Type B pancreatic cell (in vitro differentiated cells): ENCODE data around the gene MED15. TPM values are rescaled to one million over a fixed set of nuclear protein-coding genes. Genes with fewer than 3 reads are reported as not detected.

Experiments used
- DNase-seq: peaks from one replicate; pipeline ENCODE4 v3.0.0; 2021; ENCODE audit warnings: mixed read lengths; ENCODE audit not compliant: unreplicated experiment; ENCODE audit errors: extremely low spot score
- H3K27ac Mint-ChIP-seq: 2 replicates; pipeline ENCODE4 v1.8.0; 2021; ENCODE audit warnings: mild to moderate bottlenecking, mixed read lengths
- H3K27me3 Mint-ChIP-seq: 2 replicates; pipeline ENCODE4 v1.8.0; 2021; ENCODE audit warnings: mixed read lengths
- H3K36me3 Mint-ChIP-seq: 2 replicates; pipeline ENCODE4 v1.8.0; 2021; ENCODE audit warnings: mixed read lengths
- H3K4me1 Mint-ChIP-seq: one replicate; pipeline ENCODE4 v1.8.0; 2021; ENCODE audit warnings: mixed read lengths; ENCODE audit not compliant: unreplicated experiment
- H3K4me3 Mint-ChIP-seq: 2 replicates; pipeline ENCODE4 v1.8.0; 2021; ENCODE audit warnings: mild to moderate bottlenecking, mixed read lengths
- H3K9me3 Mint-ChIP-seq: 2 replicates; pipeline ENCODE4 v1.8.0; 2021; ENCODE audit warnings: mixed read lengths
- total RNA-seq: library from RNA; stranded (reverse); gene quantifications from 2 replicates; pipeline ENCODE4 v1.2.1, GENCODE V29; 2021; ENCODE audit warnings: low replicate concordance
- TF ChIP-seq, protein P1 (sequence below): fragments of 200-600 bp; sonication (generic); conservative IDR thresholded peaks from 2 replicates; pipeline ENCODE4 v1.5.0; 2021; ENCODE audit warnings: antibody characterized with exemption, mild to moderate bottlenecking

The MED15 gene
- total RNA-seq, 1 donor from 2014 or later: 90.8 TPM

DNA sequence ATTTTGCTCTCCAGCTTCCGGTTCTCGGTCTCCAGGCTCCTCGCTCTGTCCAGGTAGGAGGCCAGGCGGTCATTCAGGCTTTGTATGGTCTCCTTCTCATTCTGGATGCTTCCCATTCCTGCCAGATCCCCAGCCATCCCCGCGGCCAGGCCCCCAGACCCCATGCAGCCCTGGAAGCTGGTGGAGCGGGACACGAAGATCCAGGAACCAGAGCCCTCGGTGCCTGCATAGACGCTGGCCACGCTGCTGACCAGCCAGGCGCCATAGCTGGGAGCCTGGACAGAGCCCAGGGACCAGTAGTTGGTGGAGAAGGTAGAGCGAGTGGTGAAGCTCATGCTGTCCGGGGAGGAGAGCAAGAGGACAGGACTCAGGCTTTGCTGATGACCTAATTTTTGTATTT lies 23.6 kb upstream of the MED15 start:
- DNase-seq: no peak
- TF ChIP-seq, protein P1, sequence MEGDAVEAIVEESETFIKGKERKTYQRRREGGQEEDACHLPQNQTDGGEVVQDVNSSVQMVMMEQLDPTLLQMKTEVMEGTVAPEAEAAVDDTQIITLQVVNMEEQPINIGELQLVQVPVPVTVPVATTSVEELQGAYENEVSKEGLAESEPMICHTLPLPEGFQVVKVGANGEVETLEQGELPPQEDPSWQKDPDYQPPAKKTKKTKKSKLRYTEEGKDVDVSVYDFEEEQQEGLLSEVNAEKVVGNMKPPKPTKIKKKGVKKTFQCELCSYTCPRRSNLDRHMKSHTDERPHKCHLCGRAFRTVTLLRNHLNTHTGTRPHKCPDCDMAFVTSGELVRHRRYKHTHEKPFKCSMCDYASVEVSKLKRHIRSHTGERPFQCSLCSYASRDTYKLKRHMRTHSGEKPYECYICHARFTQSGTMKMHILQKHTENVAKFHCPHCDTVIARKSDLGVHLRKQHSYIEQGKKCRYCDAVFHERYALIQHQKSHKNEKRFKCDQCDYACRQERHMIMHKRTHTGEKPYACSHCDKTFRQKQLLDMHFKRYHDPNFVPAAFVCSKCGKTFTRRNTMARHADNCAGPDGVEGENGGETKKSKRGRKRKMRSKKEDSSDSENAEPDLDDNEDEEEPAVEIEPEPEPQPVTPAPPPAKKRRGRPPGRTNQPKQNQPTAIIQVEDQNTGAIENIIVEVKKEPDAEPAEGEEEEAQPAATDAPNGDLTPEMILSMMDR: no peak
- H3K27ac Mint-ChIP-seq: no peak overlapping the region
- no peaks in the 10 kb centered on the region for H3K27me3 Mint-ChIP-seq
- peaks cover 13% of the 10 kb centered on the region for H3K9me3 Mint-ChIP-seq
- H3K36me3 Mint-ChIP-seq: peaks cover 31% of the 10 kb centered on the region
- H3K4me3 Mint-ChIP-seq: no peak overlapping the region
- peaks cover 3% of the 10 kb centered on the region for H3K4me1 Mint-ChIP-seq

DNA sequence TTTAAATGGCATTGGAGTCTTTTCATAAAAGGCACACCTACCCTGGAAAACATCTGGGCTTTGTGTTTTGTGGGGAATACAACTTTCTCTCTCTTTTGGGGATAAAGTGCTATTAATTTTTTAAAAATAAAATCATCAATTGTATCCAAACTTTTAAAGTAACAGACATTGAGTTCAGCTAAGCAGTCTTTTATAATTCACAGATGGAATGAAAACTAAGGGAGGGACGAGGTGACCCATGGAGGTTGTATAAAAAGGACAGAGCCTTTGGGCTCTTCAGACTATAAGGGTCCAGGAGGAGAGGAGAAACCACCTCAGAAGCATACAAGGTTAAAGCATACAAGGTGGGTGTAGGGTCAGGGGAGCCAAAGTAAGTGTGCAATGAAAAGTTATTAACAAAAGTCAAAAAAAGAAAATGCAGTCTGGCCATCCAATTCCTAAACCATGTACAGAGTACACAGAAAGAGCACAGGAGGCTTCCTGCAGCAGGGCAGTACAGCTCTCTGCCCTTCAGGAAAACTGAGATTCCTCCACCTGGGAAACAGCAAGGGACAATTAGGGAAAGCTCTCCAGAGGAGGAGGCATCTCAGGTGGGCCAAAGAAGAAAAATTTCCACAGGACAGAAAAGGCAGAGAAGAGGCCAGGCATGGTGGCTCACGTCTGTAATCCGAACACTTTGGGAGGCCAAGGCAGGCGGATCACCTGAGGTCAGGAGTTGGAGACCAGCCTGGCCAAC lies 22.3 kb upstream of the MED15 start:
- Mint-ChIP-seq H3K36me3 (peaks cover 29% of the 10 kb centered on the region), H3K9me3 (peaks cover 6% of the 10 kb centered on the region), H3K4me3 (no peak overlapping the region), H3K4me1 (peaks cover 5% of the 10 kb centered on the region), H3K27me3 (no peaks in the 10 kb centered on the region), H3K27ac (no peak overlapping the region)
- TF ChIP-seq, protein P1: no peak
- DNase-seq: no peak

DNA sequence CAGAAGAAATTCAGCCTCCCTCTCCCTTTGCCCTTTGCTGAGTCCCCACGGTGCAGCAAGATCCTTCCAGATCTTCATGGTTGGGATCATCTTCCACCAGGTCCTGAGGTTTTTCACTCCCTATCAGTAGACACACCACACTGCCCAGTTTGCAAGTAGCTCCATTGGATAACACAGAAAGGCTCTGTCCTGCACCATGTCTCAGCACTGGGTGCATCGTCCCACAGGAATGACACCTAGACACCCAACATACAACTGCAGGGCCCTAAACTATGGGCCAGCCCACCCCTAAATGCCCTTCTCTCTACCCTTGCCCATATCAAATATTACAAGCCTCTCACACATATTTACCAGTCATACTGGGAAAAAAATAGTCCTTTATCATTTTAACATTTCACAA lies 21.2 kb upstream of the MED15 start:
- TF ChIP-seq, protein P1: no peak
- no peaks in the 10 kb centered on the region for H3K27me3 Mint-ChIP-seq
- peaks cover 9% of the 10 kb centered on the region for H3K4me1 Mint-ChIP-seq
- H3K36me3 Mint-ChIP-seq: peaks cover 27% of the 10 kb centered on the region
- H3K27ac Mint-ChIP-seq: no peak overlapping the region
- no peak overlapping the region for H3K4me3 Mint-ChIP-seq
- no peak for DNase-seq
- H3K9me3 Mint-ChIP-seq: peaks cover 6% of the 10 kb centered on the region

DNA sequence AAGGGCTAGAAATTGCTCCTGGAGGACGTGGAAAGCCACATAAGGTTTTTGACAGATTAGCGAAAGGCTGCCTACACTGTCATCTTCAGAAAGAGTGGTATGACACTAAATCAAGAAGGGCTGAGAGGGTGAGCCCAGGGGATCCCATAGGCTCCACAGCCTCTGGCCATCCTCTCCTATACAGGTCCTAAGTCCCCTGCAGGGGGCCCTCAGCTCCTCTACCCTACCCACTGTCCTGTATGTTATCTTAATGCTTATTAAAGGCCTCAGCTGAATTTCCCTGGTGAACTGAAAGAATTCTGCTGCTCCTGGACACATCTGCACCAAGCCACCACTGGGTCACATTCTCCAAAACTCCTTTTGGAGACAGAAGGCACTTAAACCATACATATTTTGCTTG lies 19.7 kb upstream of the MED15 start:
- peaks cover 6% of the 10 kb centered on the region for H3K9me3 Mint-ChIP-seq
- no peak overlapping the region for H3K4me3 Mint-ChIP-seq
- DNase-seq: no peak
- TF ChIP-seq, protein P1: no peak
- no peaks in the 10 kb centered on the region for H3K27me3 Mint-ChIP-seq
- peaks cover 15% of the 10 kb centered on the region for H3K4me1 Mint-ChIP-seq
- peaks cover 27% of the 10 kb centered on the region for H3K36me3 Mint-ChIP-seq
- no peak overlapping the region for H3K27ac Mint-ChIP-seq

DNA sequence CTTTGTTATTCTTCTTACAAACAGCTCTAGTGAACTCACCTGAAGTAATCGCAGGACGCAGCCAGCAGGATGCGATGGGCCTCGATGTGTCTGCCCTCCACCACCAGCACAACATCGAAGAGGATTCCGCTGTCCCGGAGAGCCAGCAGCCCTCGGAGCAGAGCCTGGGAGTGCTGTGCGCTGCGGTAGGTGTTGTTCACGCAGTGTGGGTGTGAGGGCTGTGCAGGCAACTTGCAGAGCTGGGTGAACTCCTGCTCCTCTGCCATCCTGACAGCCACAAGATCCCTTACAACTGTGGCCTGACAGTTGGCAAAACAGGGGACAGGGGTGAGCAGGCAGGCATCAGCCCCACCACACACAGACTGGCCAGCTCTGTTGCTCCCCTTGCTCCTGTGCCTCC lies 18.5 kb upstream of the MED15 start:
- H3K9me3 Mint-ChIP-seq: no peaks in the 10 kb centered on the region
- peaks cover 20% of the 10 kb centered on the region for H3K4me1 Mint-ChIP-seq
- TF ChIP-seq, protein P1: no peak
- no peaks in the 10 kb centered on the region for H3K27me3 Mint-ChIP-seq
- H3K36me3 Mint-ChIP-seq: peaks cover 23% of the 10 kb centered on the region
- no peak overlapping the region for H3K27ac Mint-ChIP-seq
- H3K4me3 Mint-ChIP-seq: no peak overlapping the region
- DNase-seq: no peak
